Central memory CD8-positive, alpha-beta T cell (primary cell): Measurements from ENCODE around the gene MYD88.

Experiments
- ATAC-seq: fragments of 150-1000 bp; cut with Tn5 transposase; replicated peaks from 2 replicates; pipeline ENCODE4 v1.10.0; 2022; ENCODE audit warnings: mild to moderate bottlenecking, moderate FRiP score, moderate number of reproducible peaks; ENCODE audit not compliant: poor library complexity, severe bottlenecking; ENCODE audit errors: extremely low read depth
- DNase-seq, 2 donors: peaks; one replicate each; pipeline ENCODE4 v3.0.0; 2021; ENCODE audit warnings: low spot score in 2 of 2
- H3K27ac Mint-ChIP-seq: one replicate; pipeline ENCODE4 v1.8.0; 2022; ENCODE audit warnings: low read depth, mild to moderate bottlenecking, moderate library complexity, mixed read lengths
- H3K27me3 Mint-ChIP-seq: one replicate; pipeline ENCODE4 v1.8.0; 2022; ENCODE audit warnings: mixed read lengths
- H3K36me3 Mint-ChIP-seq: one replicate; pipeline ENCODE4 v1.8.0; 2022; ENCODE audit warnings: mild to moderate bottlenecking, moderate library complexity, mixed read lengths; ENCODE audit not compliant: insufficient read depth
- H3K4me1 Mint-ChIP-seq: one replicate; pipeline ENCODE4 v1.8.0; 2022; ENCODE audit warnings: mixed read lengths
- H3K4me3 Mint-ChIP-seq: one replicate; pipeline ENCODE4 v1.8.0; 2022; ENCODE audit warnings: mild to moderate bottlenecking, moderate library complexity, mixed read lengths
- H3K9me3 Mint-ChIP-seq: one replicate; pipeline ENCODE4 v1.8.0; 2022; ENCODE audit warnings: mixed read lengths

The MYD88 gene

GRCh38 chr3:38107911-38108648, 30.4 kb upstream of the MYD88 start:
- Mint-ChIP-seq H3K9me3 (peaks cover 6% of the 10 kb centered on the region), H3K36me3 (peaks cover 2% of the 10 kb centered on the region), H3K4me1 (no peaks in the 10 kb centered on the region), H3K27ac (no peak overlapping the region), H3K27me3 (peaks cover 16% of the 10 kb centered on the region), H3K4me3 (no peak overlapping the region)
- ATAC-seq = no peak
- DNase-seq = no peak

GRCh38 chr3:38108649-38109579, 29.5 kb upstream of the MYD88 start:
- ATAC-seq (no peak), DNase-seq (no peak)
- peaks cover 6% of the 10 kb centered on the region for H3K9me3 Mint-ChIP-seq
- H3K27me3 Mint-ChIP-seq = peaks cover 16% of the 10 kb centered on the region
- H3K27ac Mint-ChIP-seq = no peak overlapping the region
- no peak overlapping the region for H3K4me3 Mint-ChIP-seq
- no peaks in the 10 kb centered on the region for H3K4me1 Mint-ChIP-seq
- H3K36me3 Mint-ChIP-seq = peaks cover 2% of the 10 kb centered on the region

- Mint-ChIP-seq H3K27ac (no peak overlapping the region), H3K4me1 (no peaks in the 10 kb centered on the region), H3K4me3 (no peak overlapping the region), H3K36me3 (peaks cover 2% of the 10 kb centered on the region), H3K27me3 (peaks cover 14% of the 10 kb centered on the region), H3K9me3 (peaks cover 6% of the 10 kb centered on the region)
- no peak for ATAC-seq
- no peak for DNase-seq
These were observed 28.7 kb upstream of the MYD88 start for GRCh38 chr3:38109580-38110313.

- ATAC-seq = no peak
- H3K36me3 Mint-ChIP-seq = peaks cover 2% of the 10 kb centered on the region
- peaks cover 2% of the 10 kb centered on the region for H3K4me1 Mint-ChIP-seq
- H3K4me3 Mint-ChIP-seq = no peak overlapping the region
- peaks cover 4% of the 10 kb centered on the region for H3K9me3 Mint-ChIP-seq
- H3K27ac Mint-ChIP-seq = no peak overlapping the region
- no peak for DNase-seq
- peaks cover 7% of the 10 kb centered on the region for H3K27me3 Mint-ChIP-seq
These were observed 28.0 kb upstream of the MYD88 start for GRCh38 chr3:38110314-38111050.

GRCh38 chr3:38111201-38111600, 27.3 kb upstream of the MYD88 start:
- Mint-ChIP-seq H3K4me1 (peaks cover 8% of the 10 kb centered on the region), H3K27me3 (no peaks in the 10 kb centered on the region), H3K9me3 (no peaks in the 10 kb centered on the region), H3K27ac (no peak overlapping the region), H3K4me3 (no peak overlapping the region), H3K36me3 (peaks cover 2% of the 10 kb centered on the region)
- no peak for ATAC-seq
- DNase-seq = no peak

- Mint-ChIP-seq H3K9me3 (no peaks in the 10 kb centered on the region), H3K27me3 (no peaks in the 10 kb centered on the region), H3K4me1 (peaks cover 8% of the 10 kb centered on the region), H3K4me3 (no peak overlapping the region), H3K27ac (no peak overlapping the region), H3K36me3 (peaks cover 2% of the 10 kb centered on the region)
- no peak for ATAC-seq
- DNase-seq = no peak
These were observed 26.6 kb upstream of the MYD88 start for GRCh38 chr3:38111696-38112377.

- no peak overlapping the region for H3K4me3 Mint-ChIP-seq
- no peak for DNase-seq
- no peaks in the 10 kb centered on the region for H3K9me3 Mint-ChIP-seq
- no peaks in the 10 kb centered on the region for H3K27me3 Mint-ChIP-seq
- H3K36me3 Mint-ChIP-seq = peaks cover 2% of the 10 kb centered on the region
- peaks cover 8% of the 10 kb centered on the region for H3K4me1 Mint-ChIP-seq
- ATAC-seq = no peak
- no peak overlapping the region for H3K27ac Mint-ChIP-seq
These were observed 26.1 kb upstream of the MYD88 start for GRCh38 chr3:38112378-38112761.

GRCh38 chr3:38114052-38114874, 24.2 kb upstream of the MYD88 start:
- Mint-ChIP-seq H3K36me3 (peaks cover 1% of the 10 kb centered on the region), H3K4me1 (peaks cover 20% of the 10 kb centered on the region), H3K27ac (no peak overlapping the region), H3K27me3 (no peaks in the 10 kb centered on the region), H3K9me3 (no peaks in the 10 kb centered on the region), H3K4me3 (no peak overlapping the region)
- DNase-seq (no peak), ATAC-seq (no peak)

- peaks cover 20% of the 10 kb centered on the region for H3K4me1 Mint-ChIP-seq
- no peaks in the 10 kb centered on the region for H3K9me3 Mint-ChIP-seq
- no peaks in the 10 kb centered on the region for H3K27me3 Mint-ChIP-seq
- ATAC-seq = no peak
- H3K4me3 Mint-ChIP-seq = no peak overlapping the region
- DNase-seq = no peak
- peaks cover 1% of the 10 kb centered on the region for H3K36me3 Mint-ChIP-seq
- H3K27ac Mint-ChIP-seq = peak overlapping the region; percentile 12
These were observed 23.4 kb upstream of the MYD88 start for GRCh38 chr3:38114875-38115644.

- ATAC-seq (no peak), DNase-seq (no peak)
- Mint-ChIP-seq H3K36me3 (peaks cover 1% of the 10 kb centered on the region), H3K27ac (peak overlapping the region; percentile 12), H3K4me1 (peaks cover 24% of the 10 kb centered on the region), H3K27me3 (no peaks in the 10 kb centered on the region), H3K9me3 (no peaks in the 10 kb centered on the region), H3K4me3 (no peak overlapping the region)
These were observed 22.6 kb upstream of the MYD88 start for GRCh38 chr3:38115645-38116427.
